Upper lobe of right lung (tissue), 1 donor: ENCODE results near the gene MAML2. TPM values are rescaled to one million over a fixed set of nuclear protein-coding genes. Genes with fewer than 3 reads are reported as not detected.

Source experiments
- ATAC-seq: fragments of 200-7000 bp; cut with Tn5 transposase; one replicate; pipeline ENCODE4 v1.9.1; 2020; ENCODE audit warnings: mild to moderate bottlenecking, moderate library complexity
- DNase-seq: peaks from one replicate; pipeline ENCODE4 v3.0.0-alpha.2; 2020
- H3K27ac ChIP-seq: fragments of 200-600 bp; one replicate; pipeline ENCODE4 v1.8.0; 2022
- H3K27me3 ChIP-seq: fragments of 200-600 bp; one replicate; pipeline ENCODE4 v1.8.0; 2022; ENCODE audit warnings: mild to moderate bottlenecking
- H3K36me3 ChIP-seq: fragments of 200-600 bp; one replicate; pipeline ENCODE4 v1.8.0; 2022
- H3K4me1 ChIP-seq: fragments of 200-600 bp; one replicate; pipeline ENCODE4 v1.8.0; 2022
- H3K4me3 ChIP-seq: fragments of 200-600 bp; one replicate; pipeline ENCODE4 v1.8.0; 2022; ENCODE audit warnings: mild to moderate bottlenecking
- H3K9me3 ChIP-seq: fragments of 200-600 bp; one replicate; pipeline ENCODE4 v1.8.0; 2022
- intact Hi-C: fragments of 100-400 bp; cut with DNase I; formaldehyde crosslinking; loops from one replicate; pipeline ENCODE4 v1.11.0; 2022
- total RNA-seq: library from RNA; stranded (reverse); fragmentation: NEBNext Ultra II Directional; extraction: Animal tissue kit (Norgen Biotek cat#: 25700); gene quantifications from one replicate; pipeline ENCODE4 v1.2.1, GENCODE V29; 2021
- TF ChIP-seq, protein P1 (sequence below): fragments of 200-600 bp; IDR thresholded peaks from one replicate; pipeline ENCODE4 v1.8.0; 2022; ENCODE audit warnings: antibody characterized with exemption
- donor health status: DM: no; HTN: yes; CAD: no; lungs with severe emphysema.

The MAML2 gene
- total RNA-seq, 1 donor from 2014 or later, result 27.5 TPM

DNA sequence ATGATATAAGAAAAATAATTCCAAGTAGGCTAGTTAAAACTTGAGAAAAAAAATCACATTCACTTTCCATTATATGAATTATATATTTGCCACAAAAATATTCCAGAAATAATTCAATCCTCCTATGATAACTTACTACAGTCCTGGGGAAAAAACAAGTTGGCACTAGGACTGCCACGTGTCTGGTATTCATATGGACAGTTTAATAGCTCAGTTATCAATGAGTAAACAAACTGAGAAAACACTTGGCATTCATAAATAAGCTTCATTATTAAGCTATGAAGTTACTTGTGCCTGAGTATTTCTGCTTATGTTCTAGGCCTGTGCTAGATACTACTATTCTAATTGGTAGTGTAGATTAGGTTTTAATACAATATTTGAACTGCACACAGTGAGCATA is 22.5 kb upstream of the MAML2 start:
- no peaks in the 10 kb centered on the region for H3K27me3 ChIP-seq
- no peak for DNase-seq
- intact Hi-C loops, result no loop called here
- ATAC-seq, result no peak
- peaks cover 52% of the 10 kb centered on the region for H3K36me3 ChIP-seq
- H3K4me3 ChIP-seq, result no peak overlapping the region
- H3K9me3 ChIP-seq, result no peaks in the 10 kb centered on the region
- no peak overlapping the region for H3K27ac ChIP-seq
- TF ChIP-seq, protein P1, sequence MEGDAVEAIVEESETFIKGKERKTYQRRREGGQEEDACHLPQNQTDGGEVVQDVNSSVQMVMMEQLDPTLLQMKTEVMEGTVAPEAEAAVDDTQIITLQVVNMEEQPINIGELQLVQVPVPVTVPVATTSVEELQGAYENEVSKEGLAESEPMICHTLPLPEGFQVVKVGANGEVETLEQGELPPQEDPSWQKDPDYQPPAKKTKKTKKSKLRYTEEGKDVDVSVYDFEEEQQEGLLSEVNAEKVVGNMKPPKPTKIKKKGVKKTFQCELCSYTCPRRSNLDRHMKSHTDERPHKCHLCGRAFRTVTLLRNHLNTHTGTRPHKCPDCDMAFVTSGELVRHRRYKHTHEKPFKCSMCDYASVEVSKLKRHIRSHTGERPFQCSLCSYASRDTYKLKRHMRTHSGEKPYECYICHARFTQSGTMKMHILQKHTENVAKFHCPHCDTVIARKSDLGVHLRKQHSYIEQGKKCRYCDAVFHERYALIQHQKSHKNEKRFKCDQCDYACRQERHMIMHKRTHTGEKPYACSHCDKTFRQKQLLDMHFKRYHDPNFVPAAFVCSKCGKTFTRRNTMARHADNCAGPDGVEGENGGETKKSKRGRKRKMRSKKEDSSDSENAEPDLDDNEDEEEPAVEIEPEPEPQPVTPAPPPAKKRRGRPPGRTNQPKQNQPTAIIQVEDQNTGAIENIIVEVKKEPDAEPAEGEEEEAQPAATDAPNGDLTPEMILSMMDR, result no peak
- H3K4me1 ChIP-seq, result no peaks in the 10 kb centered on the region

DNA sequence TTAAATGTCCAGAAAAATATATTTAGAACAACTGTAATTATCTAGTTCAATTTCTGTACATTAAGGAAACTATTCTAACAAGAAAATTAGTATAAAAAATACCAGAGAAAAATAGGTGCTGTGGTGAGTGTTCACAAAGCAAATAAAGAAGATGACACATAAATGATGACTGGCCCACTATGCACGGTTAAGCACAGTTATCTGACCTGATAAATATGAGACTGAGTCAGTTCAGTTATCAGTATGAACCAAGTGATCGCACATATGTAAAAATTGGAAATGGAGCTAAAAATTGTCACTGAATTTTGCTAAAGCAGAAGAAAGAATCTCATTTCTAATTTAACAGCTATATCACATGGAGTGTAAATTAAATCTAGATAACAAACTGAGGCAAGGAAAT is 18.8 kb upstream of the MAML2 start:
- no peak overlapping the region for H3K27ac ChIP-seq
- no peak overlapping the region for H3K4me3 ChIP-seq
- TF ChIP-seq, protein P1, result no peak
- H3K9me3 ChIP-seq, result no peaks in the 10 kb centered on the region
- no peaks in the 10 kb centered on the region for H3K27me3 ChIP-seq
- ATAC-seq (no peak), DNase-seq (no peak)
- no peaks in the 10 kb centered on the region for H3K4me1 ChIP-seq
- intact Hi-C loops, result no loop called here
- H3K36me3 ChIP-seq, result peaks cover 47% of the 10 kb centered on the region

DNA sequence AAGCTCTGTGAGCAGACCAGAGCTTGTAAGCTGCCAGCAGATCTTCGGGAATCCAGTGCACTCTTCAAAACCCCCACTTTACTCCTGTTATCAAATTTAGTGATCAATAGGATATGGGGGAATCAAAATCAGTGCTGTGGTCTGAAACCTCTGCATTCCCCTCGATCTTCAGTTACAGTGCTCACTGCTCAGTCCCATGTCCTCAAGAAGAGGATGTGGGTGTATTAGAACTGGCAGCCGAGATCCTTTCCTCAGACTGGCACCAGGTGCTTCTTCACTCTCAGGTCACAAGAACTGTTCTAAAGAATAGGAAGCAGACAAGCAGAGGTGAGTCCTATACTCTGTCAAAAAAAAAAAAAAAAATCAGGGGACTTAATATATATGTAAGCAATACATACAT is 15.3 kb upstream of the MAML2 start:
- Histone ChIP-seq H3K9me3 (no peaks in the 10 kb centered on the region), H3K4me1 (no peaks in the 10 kb centered on the region), H3K27me3 (no peaks in the 10 kb centered on the region), H3K36me3 (peaks cover 40% of the 10 kb centered on the region), H3K27ac (no peak overlapping the region), H3K4me3 (no peak overlapping the region)
- ATAC-seq (no peak), DNase-seq (no peak)
- TF ChIP-seq, protein P1, result no peak
- intact Hi-C loops, result no loop called here

DNA sequence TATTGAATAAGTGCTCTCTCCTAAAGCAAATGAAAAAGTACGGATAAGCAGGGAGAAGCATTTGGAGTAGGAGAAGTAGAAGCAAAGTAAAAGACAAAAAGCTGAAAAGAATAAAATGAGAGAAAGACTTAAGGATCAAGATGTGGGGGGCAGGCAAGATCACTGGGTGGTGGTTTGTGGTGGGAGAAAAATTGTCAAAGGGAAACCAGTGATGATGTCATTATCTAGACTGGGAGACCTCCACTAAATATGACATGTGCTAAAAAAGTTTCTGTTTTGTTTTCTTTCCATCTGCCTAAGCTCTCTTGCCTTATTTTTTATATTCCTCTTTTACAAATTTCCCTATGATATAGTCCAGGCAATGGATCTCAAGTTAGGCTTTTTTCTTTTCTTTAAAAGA is 14.8 kb upstream of the MAML2 start:
- ATAC-seq (no peak), DNase-seq (no peak)
- H3K4me1 ChIP-seq, result no peaks in the 10 kb centered on the region
- no peak overlapping the region for H3K4me3 ChIP-seq
- no peaks in the 10 kb centered on the region for H3K27me3 ChIP-seq
- peaks cover 42% of the 10 kb centered on the region for H3K36me3 ChIP-seq
- H3K27ac ChIP-seq, result no peak overlapping the region
- intact Hi-C loops, result no loop called here
- no peaks in the 10 kb centered on the region for H3K9me3 ChIP-seq
- TF ChIP-seq, protein P1, result no peak

DNA sequence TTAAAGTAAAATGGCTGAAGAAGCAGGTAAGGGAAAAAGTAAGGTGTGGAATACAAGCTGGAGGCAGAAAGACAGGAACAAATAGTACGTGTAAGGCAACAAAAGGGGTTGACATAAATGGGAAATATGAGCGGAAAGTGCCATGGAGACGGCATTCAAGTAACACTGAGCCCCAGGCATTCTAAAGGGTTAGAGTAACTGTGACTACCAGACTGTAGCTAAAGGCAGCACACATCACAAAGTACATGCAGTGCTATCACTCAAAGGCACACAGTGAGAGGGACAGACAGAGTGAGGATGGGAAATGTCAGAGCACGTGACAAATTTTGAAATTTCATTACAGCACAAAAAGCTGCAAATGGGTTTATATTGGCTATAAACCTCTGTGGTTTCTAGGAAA is 13.9 kb upstream of the MAML2 start:
- no peak overlapping the region for H3K4me3 ChIP-seq
- ATAC-seq, result no peak

More for the DNA sequence above, 13.9 kb upstream of the MAML2 start:
- DNase-seq, result no peak
- Histone ChIP-seq H3K4me1 (no peaks in the 10 kb centered on the region), H3K27me3 (no peaks in the 10 kb centered on the region), H3K9me3 (no peaks in the 10 kb centered on the region), H3K36me3 (peaks cover 46% of the 10 kb centered on the region), H3K27ac (no peak overlapping the region)
- TF ChIP-seq, protein P1, result no peak
- intact Hi-C loops, result no loop called here
